NCI-H1417 (cell line): ENCODE data around the gene SH3PXD2A.

Experiments
- DNase-seq, 3 experiments: peaks; one replicate each; lab custom pipeline; 2025; lab: John Stamatoyannopoulos, UW

SH3PXD2A gene

DNA sequence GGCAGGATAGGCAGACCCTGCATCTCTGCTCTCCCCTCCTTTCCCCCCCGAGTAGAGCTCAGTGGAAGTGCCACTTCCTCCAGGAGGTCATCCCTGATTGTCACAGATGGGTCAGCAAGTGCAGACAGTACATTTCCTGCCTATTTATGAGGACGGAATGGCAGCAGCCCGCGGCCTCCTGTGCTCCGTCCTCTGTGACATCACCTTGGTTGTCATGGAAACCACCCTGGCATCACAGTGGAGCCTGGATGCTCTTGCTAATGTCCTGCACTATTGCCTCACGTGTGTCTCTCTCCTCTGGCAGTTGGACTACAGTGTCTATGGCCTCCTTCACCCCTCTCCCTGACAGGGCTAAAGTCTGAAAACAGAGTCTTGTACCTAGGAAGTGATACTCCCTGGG is 148.6 kb downstream of the SH3PXD2A start:
- DNase-seq = peak in 1 of 3 experiments; percentile 2

DNA sequence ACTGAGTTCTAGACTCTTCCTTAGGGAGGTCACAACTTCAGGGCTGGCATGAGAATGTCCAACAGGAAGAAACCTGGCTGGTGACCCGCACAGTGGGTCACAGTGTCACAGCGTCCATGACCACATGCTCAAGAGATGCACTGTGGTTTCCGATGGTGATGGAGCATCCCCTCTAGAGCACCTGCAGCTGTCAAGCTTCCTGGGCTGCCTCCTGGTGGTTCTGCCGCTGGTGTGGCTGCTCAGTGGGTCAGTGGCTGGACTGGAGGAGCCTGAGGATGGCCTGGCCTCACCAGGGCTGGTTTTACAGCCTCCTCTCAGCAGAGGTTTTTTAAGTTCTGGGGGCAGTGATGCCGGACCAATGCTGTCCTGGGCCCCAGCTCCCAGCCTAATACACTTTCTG is 149.3 kb downstream of the SH3PXD2A start:
- DNase-seq = no peak

DNA sequence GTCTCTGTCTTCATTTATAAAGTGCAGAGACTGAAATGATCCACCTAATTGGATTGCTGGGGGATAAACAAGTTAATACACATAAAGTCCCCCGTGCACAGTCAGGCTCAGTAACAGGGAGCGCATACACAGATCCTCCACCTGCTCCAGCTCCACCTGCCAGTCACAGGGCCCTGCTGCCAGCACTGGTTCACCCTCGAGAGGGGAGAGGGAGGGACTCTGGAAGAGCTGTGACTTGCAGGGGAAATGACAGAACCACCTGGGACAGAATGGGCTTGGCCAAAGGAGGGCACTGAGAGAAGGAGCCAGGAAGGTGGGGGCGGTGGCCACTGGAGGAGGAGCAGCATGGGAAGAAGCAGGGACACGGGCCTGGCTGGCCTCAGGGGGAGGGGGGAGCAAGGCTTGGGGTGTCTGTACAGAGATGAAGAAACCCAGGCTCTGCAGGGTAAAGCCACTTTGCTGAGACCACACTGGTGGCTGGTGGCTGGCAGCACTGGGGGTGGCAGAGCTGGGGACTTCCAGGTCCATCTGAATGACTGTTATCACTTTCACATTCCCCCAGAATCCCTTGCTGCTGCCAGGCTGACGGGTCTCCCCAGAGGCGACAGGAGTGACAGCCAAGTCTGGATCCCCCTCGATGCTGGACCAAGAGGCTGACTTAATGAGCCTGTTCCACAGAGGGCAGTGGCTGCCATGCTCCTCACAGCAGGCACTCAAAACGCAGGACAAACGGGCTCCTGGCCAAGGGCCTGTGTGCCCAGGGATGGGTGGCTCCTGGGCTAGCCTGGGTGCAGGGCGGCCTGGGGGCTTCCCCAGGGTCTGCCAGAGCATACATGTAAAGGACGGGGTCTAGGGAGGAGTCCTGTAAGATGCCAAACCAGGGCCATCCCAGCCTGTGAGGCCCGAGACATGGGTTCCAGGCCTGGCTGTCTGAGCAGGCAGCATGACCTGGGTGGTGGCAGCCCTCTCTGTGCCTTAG is 151.1 kb downstream of the SH3PXD2A start:
- DNase-seq = peak in 2 of 3 experiments; percentile 9 to 24

DNA sequence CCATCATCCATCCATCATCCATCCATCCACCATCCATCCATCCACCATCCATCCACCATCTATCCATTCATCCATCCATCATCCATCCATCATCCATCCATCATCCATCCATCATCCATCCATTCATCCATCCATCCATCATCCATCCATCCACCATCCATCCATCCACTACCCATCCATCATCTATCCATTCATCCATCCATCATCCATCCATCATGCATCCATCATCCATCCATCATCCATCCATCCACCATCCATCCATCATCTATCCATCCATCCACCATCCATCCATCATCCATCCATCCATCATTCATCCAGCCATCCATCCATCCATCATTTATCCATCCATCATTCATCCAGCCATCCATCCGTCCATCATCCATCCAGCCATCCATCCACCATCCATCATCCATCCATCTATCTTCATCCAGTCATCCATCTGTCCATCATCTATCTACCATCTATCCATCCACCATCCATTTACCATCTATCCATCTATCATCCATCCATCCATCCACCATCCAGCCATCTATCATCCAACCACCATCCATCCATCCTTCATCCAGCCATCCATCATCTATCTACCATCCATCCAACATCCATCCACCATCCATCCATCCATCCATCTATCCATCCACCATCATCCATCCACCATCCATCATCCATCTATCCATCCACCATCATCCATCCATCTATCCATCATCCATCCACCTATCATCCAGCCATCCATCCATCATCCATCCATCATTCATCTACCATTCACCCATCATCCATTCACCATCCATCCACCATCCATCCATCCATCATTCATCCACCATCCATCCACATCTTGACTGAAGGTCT is 153.8 kb downstream of the SH3PXD2A start:
- DNase-seq = no peak

GRCh38 chr10:103700436-103700715 is 155.0 kb downstream of the SH3PXD2A start:
- no peak for DNase-seq

DNA sequence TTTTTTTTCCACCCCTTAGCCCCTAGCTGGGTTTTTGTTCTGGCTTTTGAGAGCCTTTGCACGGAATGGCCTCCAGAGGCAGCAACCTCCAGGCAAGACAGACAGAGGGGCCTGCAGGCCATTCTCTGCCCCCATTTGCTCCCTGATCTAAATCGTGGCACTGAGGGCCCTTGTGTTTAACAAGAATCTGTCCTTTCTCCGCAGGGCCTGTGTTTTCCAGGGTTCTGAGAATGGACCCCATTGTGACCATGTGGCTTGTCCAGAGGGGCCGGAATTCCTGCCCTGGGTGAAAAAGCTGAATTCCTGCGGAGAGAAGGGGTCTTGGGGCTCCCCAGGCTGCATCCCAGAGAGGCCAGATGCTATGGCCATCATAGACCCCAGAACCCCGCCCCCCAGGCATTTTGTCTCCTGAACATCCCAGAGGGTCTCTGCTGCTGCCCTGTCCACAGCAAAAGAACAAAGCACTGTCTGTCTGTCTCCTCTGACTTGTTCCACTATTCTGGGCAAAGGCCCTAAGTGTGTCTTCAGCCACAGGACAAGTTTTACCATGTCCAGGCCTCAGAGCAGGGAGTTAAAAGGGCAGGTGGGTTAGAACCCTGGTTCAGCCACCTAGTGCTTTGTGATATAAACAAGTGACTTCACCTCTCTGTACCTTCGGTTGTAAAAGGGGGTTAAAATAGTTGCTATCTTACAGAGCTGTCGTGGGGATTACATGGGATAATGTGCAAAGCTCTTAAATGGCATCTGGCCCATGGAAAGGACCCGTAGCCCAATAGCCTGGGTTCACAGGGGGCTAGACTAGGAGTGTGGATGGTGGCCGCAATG is 155.6 kb downstream of the SH3PXD2A start:
- DNase-seq = no peak

GRCh38 chr10:103698266-103698665 is 157.1 kb downstream of the SH3PXD2A start:
- DNase-seq = no peak

DNA sequence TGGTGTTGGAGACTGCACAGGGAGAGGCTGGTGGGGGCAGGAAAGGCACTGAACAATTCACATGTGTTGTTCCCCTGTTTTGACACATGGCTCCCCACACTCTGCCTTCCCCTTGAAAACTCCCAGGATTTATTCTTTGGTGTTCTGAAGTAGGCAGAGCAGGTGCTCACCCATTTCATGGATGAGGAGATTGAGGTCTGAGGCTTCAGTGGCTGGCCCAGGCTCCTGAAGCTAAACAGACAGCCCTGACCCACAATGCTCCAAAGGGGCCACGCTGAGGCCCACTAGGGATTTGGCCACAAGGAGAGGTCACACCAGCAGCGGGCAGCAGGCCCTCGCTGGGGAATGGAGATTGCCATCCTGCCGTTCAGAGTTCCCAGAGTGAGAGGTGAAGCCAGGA is 157.6 kb downstream of the SH3PXD2A start:
- DNase-seq = no peak

GRCh38 chr10:103696411-103697145 is 158.8 kb downstream of the SH3PXD2A start:
- DNase-seq = peak in 1 of 3 experiments; percentile 2

DNA sequence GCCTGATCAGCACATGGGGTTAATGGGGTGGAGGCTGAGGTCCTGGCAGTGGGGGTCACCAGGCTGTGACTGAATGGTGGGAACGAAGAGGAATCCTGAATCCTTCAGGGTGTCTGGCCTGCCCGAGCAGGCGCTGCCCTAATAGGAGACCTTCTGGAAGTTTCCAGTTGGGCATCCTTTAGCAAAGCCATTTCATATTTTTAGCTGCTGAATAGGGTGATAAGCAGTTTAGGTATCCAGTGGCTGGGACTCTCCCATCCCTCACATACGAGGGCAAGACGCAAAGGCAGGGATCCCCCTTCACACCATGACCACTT is 159.3 kb downstream of the SH3PXD2A start:
- no peak for DNase-seq

GRCh38 chr10:103695584-103696005 is 159.8 kb downstream of the SH3PXD2A start:
- no peak for DNase-seq

GRCh38 chr10:103693812-103694205 is 161.6 kb downstream of the SH3PXD2A start:
- DNase-seq = no peak

GRCh38 chr10:103692952-103693811 is 162.2 kb downstream of the SH3PXD2A start:
- DNase-seq = peak in 2 of 3 experiments; percentile 31 to 35

DNA sequence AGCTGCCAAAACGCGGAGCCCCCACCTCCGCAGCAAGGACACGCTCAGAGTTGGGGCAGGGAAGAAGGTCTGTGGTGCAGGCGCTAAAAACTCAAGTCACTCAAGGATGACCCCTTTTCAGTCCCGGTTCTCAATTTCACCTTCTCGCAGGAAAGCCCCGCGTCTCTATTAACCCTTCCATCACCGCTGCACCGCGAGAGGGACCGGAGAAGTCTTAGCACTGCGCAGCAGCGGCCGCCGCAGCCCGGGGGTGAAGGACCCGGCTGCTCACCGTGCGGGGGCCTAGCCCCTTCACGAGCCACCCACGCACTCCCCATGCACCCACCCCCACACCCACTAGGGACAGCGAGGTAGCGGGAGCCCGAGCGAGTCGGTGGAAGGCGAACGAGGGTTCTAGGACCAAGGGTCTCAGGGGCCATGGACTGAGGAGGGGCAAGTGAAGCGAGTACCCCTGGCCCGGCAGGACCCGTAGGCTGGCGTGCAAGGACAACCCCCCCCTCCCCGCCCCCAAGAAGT is 162.9 kb downstream of the SH3PXD2A start:
- peak in 2 of 3 experiments; percentile 23 to 31 for DNase-seq

DNA sequence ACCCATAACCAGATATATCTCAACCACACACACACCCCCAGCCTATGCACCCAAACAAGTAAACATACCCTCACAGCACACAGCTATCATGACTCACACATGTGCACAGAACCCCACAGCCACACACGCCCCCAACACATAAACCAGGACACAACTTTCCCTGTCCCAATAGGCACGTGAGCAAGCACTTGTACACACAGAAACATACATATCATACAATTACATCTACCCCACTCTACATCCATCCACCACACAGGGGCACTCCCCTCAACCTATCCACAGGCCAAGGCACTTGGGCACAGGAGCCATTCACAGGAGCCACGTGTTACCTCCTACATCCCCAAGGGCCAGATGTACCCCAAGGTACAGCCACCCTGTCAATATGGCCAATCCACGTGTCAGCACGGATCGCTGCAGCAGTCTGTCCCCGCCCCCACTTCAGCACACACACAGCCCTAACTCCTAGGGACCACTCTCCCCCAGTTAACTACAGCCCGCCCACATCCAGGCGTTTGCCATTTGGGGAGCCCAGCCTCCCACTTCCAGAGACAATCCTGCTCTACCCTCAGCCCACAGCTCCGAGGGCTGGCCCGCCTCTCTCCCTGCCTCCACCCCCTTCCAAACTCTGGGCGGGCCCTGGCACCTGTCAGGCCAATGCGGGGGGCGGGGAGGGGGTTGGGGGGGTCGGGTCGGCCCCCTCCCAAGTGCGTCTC is 163.5 kb downstream of the SH3PXD2A start:
- DNase-seq = peak in 1 of 3 experiments; percentile 15

DNA sequence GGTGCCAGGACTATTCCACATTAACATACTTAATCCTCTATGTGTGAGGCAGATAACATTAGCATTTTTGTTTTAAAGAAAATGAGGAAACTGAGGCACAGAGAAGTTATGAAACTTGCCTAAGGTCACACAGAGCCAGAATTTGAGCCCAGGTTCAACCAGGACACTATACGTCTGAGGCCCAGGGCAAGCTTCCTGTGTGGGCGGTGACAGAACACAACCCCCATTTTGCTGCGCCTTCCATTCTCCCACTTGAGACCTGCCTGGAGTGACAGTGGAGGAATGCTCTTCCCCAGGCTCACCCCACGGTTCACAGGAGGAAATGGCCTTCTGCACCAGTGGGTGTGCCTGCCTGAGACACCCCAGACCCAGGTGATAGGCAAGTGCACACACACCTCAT is 164.1 kb downstream of the SH3PXD2A start:
- no peak for DNase-seq

DNA sequence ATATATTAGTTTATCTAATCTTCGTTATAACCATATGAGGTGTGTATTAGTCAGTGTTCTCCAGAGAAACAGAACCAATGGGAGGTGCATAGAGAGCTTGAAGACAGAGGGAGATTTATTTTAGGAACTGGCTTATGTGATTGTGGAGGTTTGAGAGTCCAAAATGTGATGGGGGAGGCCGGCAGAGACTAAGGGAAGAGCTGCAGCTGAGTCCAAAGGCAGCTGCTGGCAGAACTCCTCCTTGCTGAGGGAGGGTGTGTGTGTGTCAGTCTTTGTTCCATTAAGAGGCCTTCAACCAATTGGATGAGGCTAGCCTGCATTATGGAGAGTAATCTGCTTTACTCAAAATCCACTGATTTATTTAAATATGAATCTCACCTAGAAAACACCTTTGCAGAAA is 165.1 kb downstream of the SH3PXD2A start:
- DNase-seq = no peak

DNA sequence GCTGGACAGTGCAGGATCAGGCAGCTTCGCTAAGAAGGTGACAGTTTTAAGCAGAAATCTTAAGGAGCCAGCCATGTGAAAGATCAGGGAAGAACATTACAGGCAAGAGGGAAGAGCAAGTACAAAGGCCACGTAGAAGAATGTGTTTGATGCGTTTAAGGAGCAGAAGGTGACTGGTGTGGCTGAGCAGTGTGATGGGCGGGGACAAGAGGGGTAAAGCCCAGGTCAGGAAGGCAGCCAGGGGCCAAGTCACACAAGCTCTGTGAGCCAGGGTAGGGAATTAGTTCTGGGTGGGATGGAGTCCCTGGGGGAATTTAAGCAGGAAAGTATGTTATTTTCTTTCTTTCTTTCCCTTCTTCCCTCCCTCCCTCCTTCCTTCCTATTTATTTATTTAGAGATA is 166.9 kb downstream of the SH3PXD2A start:
- no peak for DNase-seq

- no peak for DNase-seq
These were observed 167.7 kb downstream of the SH3PXD2A start for GRCh38 chr10:103687718-103688117.

DNA sequence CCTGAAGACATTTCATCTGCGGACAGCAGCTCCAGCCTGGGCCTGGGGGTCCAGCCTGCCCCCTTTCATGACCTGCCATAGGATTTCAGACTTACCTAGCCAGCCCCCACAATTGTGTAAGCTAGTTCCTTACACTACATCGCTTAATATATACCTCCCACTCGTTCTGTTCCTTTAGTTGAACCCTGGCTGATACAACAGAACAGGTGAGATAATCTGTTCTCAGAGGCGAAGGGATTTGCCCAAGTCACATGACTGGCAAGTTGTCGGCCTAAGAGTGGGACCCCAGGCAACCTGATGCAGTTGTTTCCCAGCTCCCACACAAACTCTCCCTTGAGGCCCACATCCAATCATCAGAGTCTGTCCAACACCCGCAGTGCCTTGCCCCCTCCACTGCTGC is 168.2 kb downstream of the SH3PXD2A start:
- DNase-seq = no peak
